ENCODE results near the gene PLCL1. TPM values are rescaled to one million over a fixed set of nuclear protein-coding genes. Genes with fewer than 3 reads are reported as not detected.

PLCL1 gene
- total and polyA plus RNA-seq, 8 donors: 0.38 to 1.5 (median 0.73) TPM

- ATAC-seq (no peak), DNase-seq (no peak), FAIRE-seq (no peak)
- H3K27ac ChIP-seq: no peak overlapping the region
- H3K36me3 ChIP-seq: no peaks in the 10 kb centered on the region
- no peaks in the 10 kb centered on the region for H3K4me1 ChIP-seq
- H3K4me3 ChIP-seq: no peak overlapping the region
- H3K9me3 ChIP-seq: no peaks in the 10 kb centered on the region
- H3K27me3 ChIP-seq: no peaks in the 10 kb centered on the region
- WGBS, 2 donors: 47 to 63% methylated on average over 2 of the region's 2 CpGs
- intact Hi-C loops (cut with DNase I): no loop called here
- no peak for TF ChIP-seq CTCF (IDR thresholded peaks at IDR 0.05)
Measured at GRCh38 chr2:198102856-198103255, 298.5 kb downstream of the PLCL1 start.

GRCh38 chr2:198106621-198107385, 302.4 kb downstream of the PLCL1 start:
- Histone ChIP-seq H3K4me1 (no peaks in the 10 kb centered on the region), H3K4me3 (no peak overlapping the region), H3K36me3 (no peaks in the 10 kb centered on the region), H3K9me3 (no peaks in the 10 kb centered on the region), H3K27ac (no peak overlapping the region), H3K27me3 (no peaks in the 10 kb centered on the region)
- 76 to 80% methylated on average over 5 of the region's 5 CpGs for WGBS, 2 donors
- TF ChIP-seq CTCF (IDR thresholded peaks at IDR 0.05): no peak
- intact Hi-C loops (cut with DNase I): no loop called here
- ATAC-seq (peak in 2 of 4 donors; percentile 60 to 74), DNase-seq (peak in 1 of 6 donors; percentile 29), FAIRE-seq (no peak)

GRCh38 chr2:198113316-198113715, 308.9 kb downstream of the PLCL1 start:
- ATAC-seq (no peak), DNase-seq (no peak), FAIRE-seq (no peak)
- H3K27ac ChIP-seq: no peak overlapping the region
- H3K4me3 ChIP-seq: no peak overlapping the region
- TF ChIP-seq CTCF (IDR thresholded peaks at IDR 0.05): no peak
- H3K9me3 ChIP-seq: no peaks in the 10 kb centered on the region
- no peaks in the 10 kb centered on the region for H3K4me1 ChIP-seq
- WGBS, 2 donors: 71 to 72% methylated on average over 2 of the region's 2 CpGs
- no peaks in the 10 kb centered on the region for H3K27me3 ChIP-seq
- intact Hi-C loops (cut with DNase I): no loop called here
- no peaks in the 10 kb centered on the region for H3K36me3 ChIP-seq

GRCh38 chr2:198114064-198114463, 309.7 kb downstream of the PLCL1 start:
- no peak for FAIRE-seq
- Histone ChIP-seq H3K4me1 (no peaks in the 10 kb centered on the region), H3K36me3 (no peaks in the 10 kb centered on the region), H3K4me3 (no peak overlapping the region), H3K27ac (no peak overlapping the region), H3K9me3 (no peaks in the 10 kb centered on the region), H3K27me3 (no peaks in the 10 kb centered on the region)
- TF ChIP-seq CTCF (IDR thresholded peaks at IDR 0.05): no peak
- no peak for DNase-seq
- WGBS, 2 donors: 20 to 43% methylated on average over 1 of the region's 1 CpG
- intact Hi-C loops (cut with DNase I): no loop called here
- no peak for ATAC-seq

GRCh38 chr2:198115201-198115600, 310.8 kb downstream of the PLCL1 start:
- ATAC-seq (no peak), DNase-seq (no peak), FAIRE-seq (no peak)
- Histone ChIP-seq H3K9me3 (no peaks in the 10 kb centered on the region), H3K36me3 (no peaks in the 10 kb centered on the region), H3K27ac (no peak overlapping the region), H3K27me3 (no peaks in the 10 kb centered on the region), H3K4me1 (no peaks in the 10 kb centered on the region), H3K4me3 (no peak overlapping the region)
- no peak for TF ChIP-seq CTCF (IDR thresholded peaks at IDR 0.05)
- intact Hi-C loops (cut with DNase I): no loop called here
